ENCODE measurements around the gene MTUS2. TPM values are rescaled to one million over a fixed set of nuclear protein-coding genes. Genes with fewer than 3 reads are reported as not detected.

Gene MTUS2
- total and polyA plus RNA-seq, 2 donors (not counting 3 experiments of a cell fraction or from before 2014, with no cell fraction given) = not detected

DNA sequence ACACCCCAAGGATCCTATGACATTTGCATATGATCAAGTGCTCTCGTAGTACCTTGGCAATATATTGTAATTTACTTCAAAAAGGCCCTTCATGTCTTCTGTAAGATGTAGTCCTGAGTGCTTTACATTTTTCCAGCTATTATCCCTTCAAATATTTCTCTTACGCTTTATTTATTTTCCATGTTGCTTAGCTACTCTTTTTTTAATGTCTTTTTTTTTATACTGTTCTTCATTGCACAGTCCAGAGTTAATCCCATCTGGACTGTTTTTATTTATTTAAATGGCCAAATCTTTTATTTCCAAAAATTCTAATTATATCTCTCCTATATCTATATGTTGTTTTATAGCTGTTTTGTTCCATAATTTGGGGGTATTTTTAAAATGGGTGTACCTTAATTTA is 404.1 kb downstream of the MTUS2 start:
- DNase-seq (ENCODE audit: low read depth, low spot score) (no peak), FAIRE-seq (no peak)
- Histone ChIP-seq H3K9me1 (replicated peaks; ENCODE audit: control insufficient read depth, extremely low read depth, insufficient read depth, low read length) (no peaks in the 10 kb centered on the region), H3K27me3 (ENCODE audit: control insufficient read depth in 2 of 2, insufficient read depth in 2 of 2, low read length in 2 of 2) (no peaks in the 10 kb centered on the region), H3K9me3 (replicated peaks; ENCODE audit: control insufficient read depth, insufficient read depth, low read length) (peaks cover 2% of the 10 kb centered on the region), H3K4me3 (replicated peaks in 1 of 3; ENCODE audit: insufficient read depth in 1 of 3, low read depth in 1 of 3, low read length in 3 of 3) (no peak overlapping the region), H3K4me1 (ENCODE audit: control insufficient read depth, extremely low read depth, insufficient read depth, low read length) (no peaks in the 10 kb centered on the region), H3K9ac (replicated peaks; ENCODE audit: extremely low read depth, insufficient read depth, low read length) (no peak overlapping the region), H3K27ac (ENCODE audit: insufficient read depth, low read depth, low read length) (no peak overlapping the region), H4K20me1 (replicated peaks; ENCODE audit: control insufficient read depth, extremely low read depth, insufficient read depth, low read length) (no peaks in the 10 kb centered on the region), H3K79me2 (ENCODE audit: control insufficient read depth, insufficient read depth, low read length) (no peaks in the 10 kb centered on the region), H3K4me2 (ENCODE audit: insufficient read depth, low read length) (no peak overlapping the region), H3K36me3 (ENCODE audit: control insufficient read depth in 2 of 2, extremely low read depth in 1 of 2, insufficient read depth in 2 of 2, low read length in 2 of 2) (no peaks in the 10 kb centered on the region), H2AFZ (ENCODE audit: low read depth, low read length) (no peak overlapping the region)
- POLR2A ChIA-PET = no interaction called here
- no TSS peak for BruUV-seq (replicated peaks)
- TF ChIP-seq, protein P1, sequence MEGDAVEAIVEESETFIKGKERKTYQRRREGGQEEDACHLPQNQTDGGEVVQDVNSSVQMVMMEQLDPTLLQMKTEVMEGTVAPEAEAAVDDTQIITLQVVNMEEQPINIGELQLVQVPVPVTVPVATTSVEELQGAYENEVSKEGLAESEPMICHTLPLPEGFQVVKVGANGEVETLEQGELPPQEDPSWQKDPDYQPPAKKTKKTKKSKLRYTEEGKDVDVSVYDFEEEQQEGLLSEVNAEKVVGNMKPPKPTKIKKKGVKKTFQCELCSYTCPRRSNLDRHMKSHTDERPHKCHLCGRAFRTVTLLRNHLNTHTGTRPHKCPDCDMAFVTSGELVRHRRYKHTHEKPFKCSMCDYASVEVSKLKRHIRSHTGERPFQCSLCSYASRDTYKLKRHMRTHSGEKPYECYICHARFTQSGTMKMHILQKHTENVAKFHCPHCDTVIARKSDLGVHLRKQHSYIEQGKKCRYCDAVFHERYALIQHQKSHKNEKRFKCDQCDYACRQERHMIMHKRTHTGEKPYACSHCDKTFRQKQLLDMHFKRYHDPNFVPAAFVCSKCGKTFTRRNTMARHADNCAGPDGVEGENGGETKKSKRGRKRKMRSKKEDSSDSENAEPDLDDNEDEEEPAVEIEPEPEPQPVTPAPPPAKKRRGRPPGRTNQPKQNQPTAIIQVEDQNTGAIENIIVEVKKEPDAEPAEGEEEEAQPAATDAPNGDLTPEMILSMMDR (IDR thresholded peaks at IDR 0.05; ENCODE audit: extremely low read depth in 1 of 2, insufficient read depth in 1 of 2, low read depth in 1 of 2, low read length in 2 of 2) = no peak
- TF ChIP-seq EZH2 (IDR thresholded peaks at IDR 0.05; ENCODE audit: borderline replicate concordance, low read depth, low read length, severe bottlenecking) = no peak
- no peak for TF ChIP-seq JUN (IDR thresholded peaks at IDR 0.05; ENCODE audit: borderline replicate concordance, insufficient read depth, insufficient read length, low read depth)
- no peak for TF ChIP-seq FOS (IDR thresholded peaks at IDR 0.05; ENCODE audit: borderline replicate concordance, insufficient read depth, low read length)
- TF ChIP-seq GATA2 (IDR thresholded peaks at IDR 0.05; ENCODE audit: insufficient read depth, insufficient read length, low read depth, low read length) = no peak
- no peak for TF ChIP-seq MYC (IDR thresholded peaks at IDR 0.05; ENCODE audit: low read depth, low read length)
- TF ChIP-seq POLR2A (IDR thresholded peaks at IDR 0.05; ENCODE audit: low read depth, low read length) = no peak
- TF ChIP-seq, protein P2, sequence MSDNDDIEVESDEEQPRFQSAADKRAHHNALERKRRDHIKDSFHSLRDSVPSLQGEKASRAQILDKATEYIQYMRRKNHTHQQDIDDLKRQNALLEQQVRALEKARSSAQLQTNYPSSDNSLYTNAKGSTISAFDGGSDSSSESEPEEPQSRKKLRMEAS (IDR thresholded peaks at IDR 0.05; ENCODE audit: insufficient read depth, insufficient read length) = no peak
- no peak for TF ChIP-seq POLR2AphosphoS5 (IDR thresholded peaks at IDR 0.05; ENCODE audit: insufficient read depth, low read depth, low read length)
- dilution Hi-C loops (cut with MboI; ENCODE audit: extremely low pct_ligation_motif_present, low sequenced_read_pairs) (no loop called here), intact Hi-C loops (cut with micrococcal nuclease) (no loop called here)
- CTCF ChIA-PET = no interaction called here
